GM12801 (cell line): ENCODE measurements around the gene FAM210B.

ENCODE experiments used
- CTCF ChIP-seq: IDR thresholded peaks from one replicate; pipeline ENCODE4 v1.5.1; 2011; ENCODE audit warnings: control low read depth; ENCODE audit not compliant: insufficient read length; ENCODE audit errors: extremely low read depth

FAM210B gene

GRCh38 chr20:56395166-56395565 lies 36.4 kb downstream of the FAM210B start:
- TF ChIP-seq CTCF: no peak

GRCh38 chr20:56400001-56400640 lies 41.3 kb downstream of the FAM210B start:
- no peak for TF ChIP-seq CTCF

GRCh38 chr20:56403465-56403864 lies 44.7 kb downstream of the FAM210B start:
- TF ChIP-seq CTCF: no peak

GRCh38 chr20:56406910-56407309 lies 48.1 kb downstream of the FAM210B start:
- TF ChIP-seq CTCF: no peak

GRCh38 chr20:56409521-56409920 lies 50.7 kb downstream of the FAM210B start:
- no peak for TF ChIP-seq CTCF

- TF ChIP-seq CTCF: no peak
These were observed 51.2 kb downstream of the FAM210B start for GRCh38 chr20:56409956-56410355.

- no peak for TF ChIP-seq CTCF
These were observed 53.1 kb downstream of the FAM210B start, which contains the start of gene CASS4 for GRCh38 chr20:56411759-56412472. CASS4 (plus strand) TSS chr20:56412260; CDS start chr20:56412459, 199 bp downstream.
